ENCODE measurements around the gene ADGRD1. TPM values are rescaled to one million over a fixed set of nuclear protein-coding genes. Genes with fewer than 3 reads are reported as not detected.

ADGRD1 gene
- total and polyA plus RNA-seq, 2 of the 8 experiments (the other 6 are each of a cell fraction or from before 2014, with no cell fraction given), result 0.36 to 0.48 TPM

DNA sequence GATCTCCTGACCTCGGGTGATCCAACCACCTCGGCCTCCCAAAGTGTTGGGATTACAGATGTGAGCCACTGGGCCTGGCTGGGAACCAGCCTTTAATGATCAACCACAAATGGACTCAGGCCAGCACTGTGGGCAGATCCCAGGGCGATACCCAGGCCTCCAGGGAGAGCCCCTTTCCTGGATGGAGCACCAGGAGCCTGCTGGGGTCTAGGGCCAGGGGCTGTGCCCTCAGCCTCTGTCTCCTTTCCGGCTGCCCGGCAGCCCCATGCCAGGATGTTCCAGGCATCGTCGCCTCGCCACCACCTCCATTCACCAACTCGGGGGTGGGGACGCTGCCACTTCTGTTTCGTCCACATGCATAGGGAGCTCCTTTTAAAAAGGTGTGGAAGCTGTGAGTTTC is 2.3 kb downstream of the ADGRD1 start (continued):
- TF ChIP-seq, protein P1, sequence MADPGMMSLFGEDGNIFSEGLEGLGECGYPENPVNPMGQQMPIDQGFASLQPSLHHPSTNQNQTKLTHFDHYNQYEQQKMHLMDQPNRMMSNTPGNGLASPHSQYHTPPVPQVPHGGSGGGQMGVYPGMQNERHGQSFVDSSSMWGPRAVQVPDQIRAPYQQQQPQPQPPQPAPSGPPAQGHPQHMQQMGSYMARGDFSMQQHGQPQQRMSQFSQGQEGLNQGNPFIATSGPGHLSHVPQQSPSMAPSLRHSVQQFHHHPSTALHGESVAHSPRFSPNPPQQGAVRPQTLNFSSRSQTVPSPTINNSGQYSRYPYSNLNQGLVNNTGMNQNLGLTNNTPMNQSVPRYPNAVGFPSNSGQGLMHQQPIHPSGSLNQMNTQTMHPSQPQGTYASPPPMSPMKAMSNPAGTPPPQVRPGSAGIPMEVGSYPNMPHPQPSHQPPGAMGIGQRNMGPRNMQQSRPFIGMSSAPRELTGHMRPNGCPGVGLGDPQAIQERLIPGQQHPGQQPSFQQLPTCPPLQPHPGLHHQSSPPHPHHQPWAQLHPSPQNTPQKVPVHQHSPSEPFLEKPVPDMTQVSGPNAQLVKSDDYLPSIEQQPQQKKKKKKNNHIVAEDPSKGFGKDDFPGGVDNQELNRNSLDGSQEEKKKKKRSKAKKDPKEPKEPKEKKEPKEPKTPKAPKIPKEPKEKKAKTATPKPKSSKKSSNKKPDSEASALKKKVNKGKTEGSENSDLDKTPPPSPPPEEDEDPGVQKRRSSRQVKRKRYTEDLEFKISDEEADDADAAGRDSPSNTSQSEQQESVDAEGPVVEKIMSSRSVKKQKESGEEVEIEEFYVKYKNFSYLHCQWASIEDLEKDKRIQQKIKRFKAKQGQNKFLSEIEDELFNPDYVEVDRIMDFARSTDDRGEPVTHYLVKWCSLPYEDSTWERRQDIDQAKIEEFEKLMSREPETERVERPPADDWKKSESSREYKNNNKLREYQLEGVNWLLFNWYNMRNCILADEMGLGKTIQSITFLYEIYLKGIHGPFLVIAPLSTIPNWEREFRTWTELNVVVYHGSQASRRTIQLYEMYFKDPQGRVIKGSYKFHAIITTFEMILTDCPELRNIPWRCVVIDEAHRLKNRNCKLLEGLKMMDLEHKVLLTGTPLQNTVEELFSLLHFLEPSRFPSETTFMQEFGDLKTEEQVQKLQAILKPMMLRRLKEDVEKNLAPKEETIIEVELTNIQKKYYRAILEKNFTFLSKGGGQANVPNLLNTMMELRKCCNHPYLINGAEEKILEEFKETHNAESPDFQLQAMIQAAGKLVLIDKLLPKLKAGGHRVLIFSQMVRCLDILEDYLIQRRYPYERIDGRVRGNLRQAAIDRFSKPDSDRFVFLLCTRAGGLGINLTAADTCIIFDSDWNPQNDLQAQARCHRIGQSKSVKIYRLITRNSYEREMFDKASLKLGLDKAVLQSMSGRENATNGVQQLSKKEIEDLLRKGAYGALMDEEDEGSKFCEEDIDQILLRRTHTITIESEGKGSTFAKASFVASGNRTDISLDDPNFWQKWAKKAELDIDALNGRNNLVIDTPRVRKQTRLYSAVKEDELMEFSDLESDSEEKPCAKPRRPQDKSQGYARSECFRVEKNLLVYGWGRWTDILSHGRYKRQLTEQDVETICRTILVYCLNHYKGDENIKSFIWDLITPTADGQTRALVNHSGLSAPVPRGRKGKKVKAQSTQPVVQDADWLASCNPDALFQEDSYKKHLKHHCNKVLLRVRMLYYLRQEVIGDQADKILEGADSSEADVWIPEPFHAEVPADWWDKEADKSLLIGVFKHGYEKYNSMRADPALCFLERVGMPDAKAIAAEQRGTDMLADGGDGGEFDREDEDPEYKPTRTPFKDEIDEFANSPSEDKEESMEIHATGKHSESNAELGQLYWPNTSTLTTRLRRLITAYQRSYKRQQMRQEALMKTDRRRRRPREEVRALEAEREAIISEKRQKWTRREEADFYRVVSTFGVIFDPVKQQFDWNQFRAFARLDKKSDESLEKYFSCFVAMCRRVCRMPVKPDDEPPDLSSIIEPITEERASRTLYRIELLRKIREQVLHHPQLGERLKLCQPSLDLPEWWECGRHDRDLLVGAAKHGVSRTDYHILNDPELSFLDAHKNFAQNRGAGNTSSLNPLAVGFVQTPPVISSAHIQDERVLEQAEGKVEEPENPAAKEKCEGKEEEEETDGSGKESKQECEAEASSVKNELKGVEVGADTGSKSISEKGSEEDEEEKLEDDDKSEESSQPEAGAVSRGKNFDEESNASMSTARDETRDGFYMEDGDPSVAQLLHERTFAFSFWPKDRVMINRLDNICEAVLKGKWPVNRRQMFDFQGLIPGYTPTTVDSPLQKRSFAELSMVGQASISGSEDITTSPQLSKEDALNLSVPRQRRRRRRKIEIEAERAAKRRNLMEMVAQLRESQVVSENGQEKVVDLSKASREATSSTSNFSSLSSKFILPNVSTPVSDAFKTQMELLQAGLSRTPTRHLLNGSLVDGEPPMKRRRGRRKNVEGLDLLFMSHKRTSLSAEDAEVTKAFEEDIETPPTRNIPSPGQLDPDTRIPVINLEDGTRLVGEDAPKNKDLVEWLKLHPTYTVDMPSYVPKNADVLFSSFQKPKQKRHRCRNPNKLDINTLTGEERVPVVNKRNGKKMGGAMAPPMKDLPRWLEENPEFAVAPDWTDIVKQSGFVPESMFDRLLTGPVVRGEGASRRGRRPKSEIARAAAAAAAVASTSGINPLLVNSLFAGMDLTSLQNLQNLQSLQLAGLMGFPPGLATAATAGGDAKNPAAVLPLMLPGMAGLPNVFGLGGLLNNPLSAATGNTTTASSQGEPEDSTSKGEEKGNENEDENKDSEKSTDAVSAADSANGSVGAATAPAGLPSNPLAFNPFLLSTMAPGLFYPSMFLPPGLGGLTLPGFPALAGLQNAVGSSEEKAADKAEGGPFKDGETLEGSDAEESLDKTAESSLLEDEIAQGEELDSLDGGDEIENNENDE (IDR thresholded peaks at IDR 0.05; ENCODE audit: insufficient replicate concordance, low read length), result no peak
- no peak for TF ChIP-seq SUZ12 (IDR thresholded peaks at IDR 0.05; ENCODE audit: low read length)
- TF ChIP-seq CBX5 (IDR thresholded peaks at IDR 0.05; ENCODE audit: low read depth, low read length), result no peak
- TF ChIP-seq, protein P2, sequence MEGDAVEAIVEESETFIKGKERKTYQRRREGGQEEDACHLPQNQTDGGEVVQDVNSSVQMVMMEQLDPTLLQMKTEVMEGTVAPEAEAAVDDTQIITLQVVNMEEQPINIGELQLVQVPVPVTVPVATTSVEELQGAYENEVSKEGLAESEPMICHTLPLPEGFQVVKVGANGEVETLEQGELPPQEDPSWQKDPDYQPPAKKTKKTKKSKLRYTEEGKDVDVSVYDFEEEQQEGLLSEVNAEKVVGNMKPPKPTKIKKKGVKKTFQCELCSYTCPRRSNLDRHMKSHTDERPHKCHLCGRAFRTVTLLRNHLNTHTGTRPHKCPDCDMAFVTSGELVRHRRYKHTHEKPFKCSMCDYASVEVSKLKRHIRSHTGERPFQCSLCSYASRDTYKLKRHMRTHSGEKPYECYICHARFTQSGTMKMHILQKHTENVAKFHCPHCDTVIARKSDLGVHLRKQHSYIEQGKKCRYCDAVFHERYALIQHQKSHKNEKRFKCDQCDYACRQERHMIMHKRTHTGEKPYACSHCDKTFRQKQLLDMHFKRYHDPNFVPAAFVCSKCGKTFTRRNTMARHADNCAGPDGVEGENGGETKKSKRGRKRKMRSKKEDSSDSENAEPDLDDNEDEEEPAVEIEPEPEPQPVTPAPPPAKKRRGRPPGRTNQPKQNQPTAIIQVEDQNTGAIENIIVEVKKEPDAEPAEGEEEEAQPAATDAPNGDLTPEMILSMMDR (IDR thresholded peaks at IDR 0.05; ENCODE audit: control extremely low read depth in 1 of 3, insufficient read depth in 1 of 3, low read depth in 1 of 3, low read length in 3 of 3), result no peak

All from H1 (cell line).